ENCODE measurements around the gene THADA.

Gene THADA

DNA sequence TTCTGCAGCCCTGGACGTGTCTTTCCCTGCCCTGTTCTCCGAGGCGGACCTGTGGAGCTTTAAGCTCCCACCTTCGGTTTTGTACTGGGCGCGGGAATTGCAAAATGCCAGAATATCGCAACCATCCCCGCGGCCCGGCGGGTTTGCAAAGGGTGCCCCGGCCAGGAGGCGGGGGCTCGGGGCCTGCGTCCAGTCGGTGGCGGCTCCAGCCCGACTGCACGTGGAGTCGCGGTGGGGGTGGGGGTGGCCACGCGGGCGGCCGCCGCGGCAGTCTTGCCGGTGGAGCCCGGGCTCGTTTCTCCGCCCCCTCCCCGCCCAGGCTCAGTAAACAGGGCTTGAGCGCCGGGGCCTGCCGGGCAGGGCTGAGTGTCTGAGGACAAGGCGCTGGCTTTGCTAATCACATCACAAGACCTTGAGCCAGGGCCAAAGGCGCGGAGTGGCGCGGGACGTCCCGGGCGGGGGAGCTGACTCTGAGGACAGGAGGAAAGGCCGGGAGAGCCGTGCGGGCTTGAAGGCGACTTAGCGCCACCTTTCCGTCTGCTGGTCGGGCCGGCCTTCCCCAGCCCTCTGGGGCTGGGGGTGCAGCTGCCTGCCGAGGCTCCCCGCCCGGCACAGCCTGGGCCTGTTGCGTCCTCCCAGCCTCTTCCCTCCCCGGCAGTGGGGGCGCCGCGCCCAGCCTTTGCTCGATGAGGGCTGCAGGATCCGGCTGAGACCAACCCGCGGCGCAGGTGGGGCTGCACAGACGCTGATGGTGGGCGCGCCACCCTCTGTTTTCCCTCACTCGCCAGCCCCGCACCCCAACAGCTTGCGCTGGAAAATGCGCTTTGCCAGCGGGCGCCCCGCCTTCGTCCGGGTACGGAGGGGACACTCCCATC is 368.6 kb downstream of the THADA start:
- peak; percentile 45 to 95 (median 86) for DNase-seq

DNA sequence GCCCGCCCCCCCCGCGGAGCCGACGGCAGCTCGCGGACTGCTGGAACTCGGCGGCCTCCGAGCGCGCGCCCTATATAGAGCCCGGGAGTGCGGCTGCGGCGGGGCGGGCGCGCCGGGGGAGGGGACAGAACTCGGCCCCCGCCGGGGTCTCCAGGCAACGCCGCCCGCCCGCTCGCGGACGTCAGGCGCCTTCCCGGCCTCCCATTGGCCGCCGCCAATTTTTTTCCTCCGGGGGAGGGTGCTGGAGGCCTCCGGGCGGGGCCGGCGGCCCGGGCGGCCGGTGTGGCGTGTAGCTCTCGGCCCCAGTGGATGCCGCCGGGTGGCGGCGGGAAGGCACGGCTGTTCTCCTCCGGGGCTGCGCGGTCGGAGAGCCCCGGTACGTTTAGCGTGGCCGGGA is 369.3 kb downstream of the THADA start, which contains the start of gene ZFP36L2:
TSS of gene ZFP36L2 (minus strand) at position 49 of the 397 bp plus-strand sequence. CDS start 291 bp downstream, outside the sequence.
- peak; percentile 41 to 98 (median 92) for DNase-seq

DNA sequence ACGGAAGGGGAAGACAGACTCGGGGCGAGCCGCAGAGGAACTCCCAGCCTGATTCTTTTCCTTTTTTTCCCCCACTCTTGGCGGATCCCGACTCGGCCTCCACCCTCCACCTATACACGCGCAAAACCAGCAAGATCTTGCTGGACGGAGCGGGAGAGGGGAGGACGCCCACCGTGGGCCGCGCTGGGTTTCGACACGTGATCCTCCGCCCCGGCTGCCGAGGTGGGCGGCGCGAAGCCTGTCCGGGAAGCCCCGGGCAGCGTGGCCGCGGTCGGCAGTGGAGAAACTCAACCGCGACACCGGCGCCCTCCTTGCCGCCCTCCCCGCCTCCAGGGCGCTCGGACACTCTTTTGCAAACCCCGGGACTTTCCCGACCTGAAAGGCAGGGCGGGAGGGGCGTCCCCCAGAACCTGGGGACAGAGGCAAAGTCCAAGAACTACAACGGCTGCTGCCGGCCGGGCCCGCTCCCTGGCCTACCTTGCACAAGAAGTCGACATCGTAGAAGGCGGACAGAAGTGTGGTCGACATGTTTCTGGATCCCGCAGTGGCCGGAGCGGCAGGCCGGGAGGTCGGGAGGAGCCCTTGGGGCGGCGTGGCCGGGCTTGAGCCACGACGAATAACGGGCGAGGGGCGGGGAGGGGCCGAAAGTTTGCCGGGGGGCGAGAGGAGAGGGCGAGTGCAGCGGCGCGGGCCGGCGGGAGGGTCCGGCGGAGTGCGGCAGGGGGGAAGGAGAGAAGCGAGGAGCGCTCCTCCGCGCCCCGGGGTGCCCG is 369.9 kb downstream of the THADA start:
- peak in 26 of 56 donors; percentile 23 to 80 (median 58) for DNase-seq

DNA sequence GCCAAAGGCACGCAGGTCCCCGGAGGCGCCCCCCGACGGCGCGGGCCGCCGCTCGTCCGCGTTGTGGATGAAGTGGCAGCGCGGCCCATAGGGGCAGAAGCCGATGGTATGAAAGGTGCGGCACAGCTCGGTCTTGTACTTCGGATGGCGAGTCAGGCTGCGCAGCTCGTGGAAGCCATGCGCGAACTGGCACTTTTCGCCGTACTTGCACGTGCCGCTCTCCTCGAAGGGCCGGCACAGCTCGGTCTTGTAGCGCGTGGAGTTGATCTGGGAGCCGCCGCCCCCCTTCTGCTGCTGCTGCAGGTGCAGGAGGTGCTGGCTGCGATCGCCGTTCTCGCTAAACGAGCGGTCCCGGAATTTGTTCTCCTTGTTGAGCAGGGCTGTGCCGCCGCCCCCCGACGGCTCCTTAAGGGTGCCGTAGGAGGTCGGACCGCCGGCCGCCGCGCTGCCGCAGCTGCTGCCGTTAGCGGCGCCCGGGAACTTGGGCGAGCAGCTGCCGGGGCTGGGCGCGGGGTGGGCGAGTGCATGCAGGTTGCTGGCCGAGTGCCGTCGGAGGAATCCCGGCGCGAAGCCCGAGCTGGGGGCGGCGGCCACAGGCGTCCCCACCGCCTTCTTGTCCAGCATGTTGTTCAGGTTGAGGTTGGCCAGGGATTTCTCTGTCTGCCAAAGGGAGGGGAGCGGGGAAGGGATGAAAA is 370.6 kb downstream of the THADA start:
- DNase-seq, result peak in 20 of 56 donors; percentile 21 to 68 (median 50)

DNA sequence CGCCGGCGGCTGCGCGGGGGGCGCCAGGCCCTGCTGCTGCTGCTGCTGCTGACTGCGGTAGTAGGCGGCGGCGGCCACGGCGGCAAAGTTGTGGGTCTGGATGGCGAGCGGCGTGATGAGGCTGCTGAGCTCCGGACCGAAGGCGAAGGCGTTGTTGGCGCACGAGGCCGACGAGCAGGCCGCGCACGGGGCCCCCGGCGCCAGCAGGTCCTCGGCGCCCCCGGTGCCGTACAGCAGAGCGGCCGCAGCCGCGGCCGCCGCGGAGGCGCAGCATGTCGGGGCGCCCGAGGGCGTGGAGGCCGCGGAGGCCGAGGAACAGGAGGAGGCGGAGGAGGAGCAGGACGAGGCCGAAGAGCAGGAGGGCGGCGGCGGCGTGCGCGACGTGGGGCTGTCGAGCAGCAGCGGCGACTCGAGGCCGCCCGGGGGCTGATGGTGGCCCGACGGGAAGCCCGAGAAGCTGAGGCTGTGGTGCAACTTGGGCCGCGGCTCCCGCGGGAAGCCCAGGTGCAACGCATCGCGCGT is 371.2 kb downstream of the THADA start:
- DNase-seq, result peak in 4 of 56 donors; percentile 38 to 54 (median 42)

DNA sequence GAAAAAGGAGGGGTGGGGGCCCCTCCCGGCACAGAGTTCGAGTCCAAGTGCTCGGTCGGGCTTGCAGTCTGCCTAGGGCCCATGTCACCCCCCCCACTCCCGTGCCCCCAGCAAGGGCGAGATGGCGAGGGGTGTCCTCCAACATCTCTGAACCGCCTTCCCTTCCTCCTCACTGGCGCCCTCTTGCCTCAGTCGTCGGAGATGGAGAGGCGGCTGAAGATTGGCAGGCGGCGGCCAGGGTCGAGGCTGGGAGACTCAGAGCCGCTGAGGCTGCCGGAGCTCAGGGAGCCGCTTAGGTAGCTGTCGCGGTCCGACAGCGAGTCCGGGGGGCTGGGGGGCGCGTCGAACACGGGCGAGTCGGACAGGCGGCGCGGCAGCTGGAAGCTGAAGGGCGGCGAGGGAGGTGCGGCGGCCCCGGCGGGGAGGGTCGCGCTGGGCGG is 371.7 kb downstream of the THADA start:
- DNase-seq, result peak in 41 of 56 donors; percentile 9 to 66 (median 41)

DNA sequence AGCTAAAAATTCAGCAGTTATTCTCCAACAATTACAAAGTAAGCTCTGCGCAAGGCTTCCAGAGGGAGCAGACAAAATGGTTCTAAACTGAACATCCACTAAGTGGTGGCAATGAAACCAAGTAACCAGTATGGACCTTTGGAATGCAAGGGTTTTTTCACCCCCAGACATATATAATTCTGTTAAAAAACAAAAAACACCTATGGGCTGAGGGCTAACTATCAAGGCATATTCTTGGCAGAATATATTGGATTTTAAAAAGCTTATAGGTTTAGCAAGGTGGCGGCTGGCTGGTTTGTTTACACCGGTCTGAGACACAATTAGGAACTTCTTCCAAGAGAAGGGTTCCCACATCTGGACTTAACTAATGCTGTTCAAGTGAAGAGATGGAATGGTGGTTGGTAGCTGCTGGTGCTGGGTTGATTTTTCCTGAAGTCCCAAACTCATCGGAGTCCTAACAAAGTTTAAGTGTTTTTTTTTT is 372.3 kb downstream of the THADA start:
- DNase-seq, result no peak

DNA sequence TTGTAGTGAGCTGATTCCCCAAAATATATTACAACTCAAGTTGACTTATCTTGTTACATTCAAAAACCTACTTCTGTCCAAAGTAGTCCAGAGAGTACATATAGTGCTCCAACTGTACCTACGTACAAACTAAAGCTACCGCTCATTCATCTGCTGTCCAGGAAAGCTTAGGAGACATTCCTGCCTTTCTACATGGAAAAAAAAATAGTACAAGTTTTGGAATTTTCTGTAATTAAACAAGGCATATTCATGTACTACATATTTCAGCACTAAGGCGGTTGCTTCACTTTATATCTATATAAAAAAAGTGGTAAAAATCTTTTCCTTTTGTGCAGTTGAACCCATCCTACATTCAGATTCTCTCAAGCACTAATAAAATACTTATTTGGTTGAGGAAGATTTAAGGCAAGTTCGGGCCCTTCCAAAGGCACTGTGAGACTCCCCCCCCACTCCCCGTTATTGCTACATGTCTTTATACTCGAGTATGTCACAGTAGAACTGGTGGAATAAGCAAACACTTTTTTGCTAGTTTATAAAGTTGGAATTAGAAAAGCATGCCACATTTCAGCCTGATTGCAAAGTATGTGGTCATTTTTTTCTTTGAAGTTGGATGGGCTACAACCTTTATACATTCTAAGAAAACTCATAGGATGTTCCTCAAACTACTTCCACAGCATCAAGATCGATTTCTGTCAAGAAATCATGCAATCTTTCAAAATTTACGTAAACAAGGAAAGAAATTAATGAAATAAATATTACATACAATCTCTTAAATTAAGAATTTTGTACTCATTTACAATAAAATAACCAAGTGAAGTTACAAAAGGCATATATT is 373.1 kb downstream of the THADA start:
- DNase-seq, result no peak

DNA sequence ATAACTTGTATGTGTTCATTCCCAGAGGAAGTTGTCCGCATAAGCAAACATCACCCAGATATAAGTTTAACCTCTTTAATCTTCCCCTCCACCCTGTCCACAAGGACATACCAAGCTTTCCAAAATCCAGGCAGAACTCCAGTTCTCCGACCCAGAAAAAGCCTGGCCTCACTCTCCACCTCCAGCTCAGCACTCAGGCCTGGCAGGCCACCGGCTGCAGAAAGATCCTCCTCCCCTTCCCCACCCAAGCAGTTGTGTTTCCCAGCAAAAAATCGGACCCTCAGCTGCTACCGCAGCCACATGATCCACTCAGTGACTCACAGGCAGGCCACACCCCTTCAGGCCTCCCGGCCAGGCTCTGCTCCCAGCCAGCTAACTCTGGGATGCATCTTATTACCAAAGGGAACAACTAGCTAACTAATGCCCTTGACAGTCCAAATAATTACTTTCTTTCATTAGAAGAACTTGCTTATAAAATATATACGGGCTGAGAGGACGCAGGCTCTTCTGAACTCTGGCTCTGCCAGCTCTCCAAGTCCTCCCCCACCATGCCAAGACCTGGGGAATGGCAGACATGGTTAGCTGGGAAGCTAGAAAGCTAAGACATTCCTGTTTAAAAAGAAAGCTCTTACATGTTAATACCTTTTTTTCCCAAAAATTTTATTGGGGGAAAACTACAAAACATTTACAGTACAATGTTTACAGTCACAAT is 373.9 kb downstream of the THADA start:
- DNase-seq, result peak in 55 of 56 donors; percentile 33 to 93 (median 84)

DNA sequence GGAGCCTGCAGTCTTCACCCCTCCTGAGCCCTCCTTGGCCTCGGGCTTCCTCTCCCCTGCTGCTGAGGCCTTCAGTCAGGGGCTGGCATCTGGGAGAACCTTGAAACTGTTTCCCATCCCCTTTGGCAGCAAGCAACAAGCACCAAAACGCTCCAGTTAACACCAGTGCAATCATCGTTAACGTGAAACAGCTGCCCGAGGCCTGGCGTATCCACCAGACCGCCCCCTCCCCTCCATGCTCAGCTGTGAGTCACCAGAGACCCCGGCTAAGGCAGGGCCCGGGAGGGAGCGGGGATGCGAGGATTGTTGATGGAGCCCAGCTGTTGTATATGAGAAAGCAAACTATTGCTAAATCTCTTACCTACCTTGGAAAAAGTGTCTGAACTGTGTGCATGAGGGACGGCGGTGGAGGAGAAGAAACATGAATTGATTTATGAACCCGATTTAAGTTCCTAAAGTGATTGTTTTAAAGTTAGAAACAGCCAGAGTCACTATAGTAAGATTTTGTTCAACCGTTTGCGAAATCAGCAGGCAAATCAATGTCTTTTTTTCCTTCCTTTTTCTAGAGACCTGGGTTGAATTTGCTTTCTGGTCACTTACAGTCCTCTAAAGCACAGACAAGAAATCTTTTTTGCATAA is 374.6 kb downstream of the THADA start:
- peak in 14 of 56 donors; percentile 11 to 41 (median 18) for DNase-seq

DNA sequence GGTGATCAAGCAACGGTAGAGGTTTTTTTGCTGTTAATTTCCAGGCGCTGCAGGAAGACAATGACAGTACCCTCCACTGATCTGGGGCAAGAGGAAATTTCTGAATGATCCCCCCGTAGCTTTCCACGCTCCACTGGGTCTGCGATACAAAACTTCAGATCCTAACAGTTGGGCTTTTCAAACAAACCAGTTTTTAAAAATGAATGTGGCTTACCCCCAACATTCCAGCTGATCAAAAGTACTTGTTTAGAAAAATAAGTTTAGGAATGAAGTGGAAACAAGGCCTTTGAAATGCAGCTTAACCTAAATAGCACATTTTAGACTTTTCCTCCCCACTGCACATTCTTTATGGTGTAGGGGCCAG is 375.1 kb downstream of the THADA start:
- DNase-seq, result peak in 1 of 56 donors; percentile 21

DNA sequence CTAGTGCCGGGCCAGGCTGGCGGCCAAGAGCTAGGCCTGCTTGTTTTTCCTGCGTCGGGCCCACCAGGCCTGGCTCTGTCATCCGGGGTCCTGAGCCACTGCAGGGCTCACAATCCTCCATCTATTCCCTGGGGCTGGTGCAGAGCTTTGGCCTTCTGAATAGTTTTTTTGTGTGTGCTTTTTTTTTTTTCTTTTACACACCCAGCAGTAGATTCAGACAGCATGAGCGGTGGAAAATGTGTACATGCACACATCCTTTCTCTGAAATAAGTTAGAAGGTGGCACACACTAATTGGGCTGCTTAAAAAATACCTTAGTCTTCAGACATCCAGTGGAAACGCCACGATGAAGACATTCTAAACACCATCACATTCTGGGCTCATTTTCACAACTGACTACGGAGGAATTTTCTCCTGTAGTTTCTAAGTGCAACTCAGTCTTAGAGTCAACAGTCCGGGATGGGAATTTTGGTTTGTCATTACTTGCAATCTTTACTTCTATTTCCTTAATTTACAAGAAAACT is 375.5 kb downstream of the THADA start:
- peak in 1 of 56 donors; percentile 82 for DNase-seq

DNA sequence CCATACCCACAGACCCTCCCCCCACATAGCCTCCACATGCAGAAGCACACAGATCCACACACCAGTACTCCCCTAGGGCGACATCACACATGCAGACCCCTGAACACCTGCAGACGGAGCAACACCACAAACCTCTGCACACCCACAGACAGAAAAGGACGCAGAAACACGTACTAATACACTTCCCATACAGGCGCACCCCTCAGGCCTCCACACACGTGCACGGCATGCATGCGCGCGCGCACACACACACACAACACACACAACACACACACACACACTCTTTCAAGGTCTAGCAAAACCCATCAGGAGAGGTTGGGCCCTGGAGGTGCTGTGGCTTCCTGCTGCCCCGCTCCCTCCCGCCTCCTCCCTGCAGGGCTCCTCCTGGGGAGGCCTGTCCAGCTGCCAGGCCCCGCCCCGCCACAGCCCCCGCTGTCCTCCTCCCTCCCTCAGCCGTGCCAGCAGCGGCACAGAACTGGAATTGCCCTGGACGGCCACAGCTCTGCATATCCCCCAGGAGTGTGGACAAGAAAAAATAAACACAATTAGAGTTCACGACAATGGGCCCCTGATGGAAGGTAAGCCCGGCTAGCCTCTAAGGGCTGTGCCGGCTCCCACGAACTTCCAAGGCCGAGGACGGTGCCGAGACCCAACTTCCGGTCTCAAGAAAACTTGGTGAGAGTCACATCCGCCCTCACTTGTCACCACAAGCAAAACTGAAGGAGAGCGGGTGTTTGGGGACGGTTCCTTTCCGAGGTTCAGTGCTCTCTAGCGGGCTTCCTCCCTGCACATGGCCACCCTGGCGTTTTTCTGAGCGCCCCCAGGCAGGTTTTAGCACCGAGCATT is 376.2 kb downstream of the THADA start:
- DNase-seq, result peak; percentile 29 to 87 (median 74)

DNA sequence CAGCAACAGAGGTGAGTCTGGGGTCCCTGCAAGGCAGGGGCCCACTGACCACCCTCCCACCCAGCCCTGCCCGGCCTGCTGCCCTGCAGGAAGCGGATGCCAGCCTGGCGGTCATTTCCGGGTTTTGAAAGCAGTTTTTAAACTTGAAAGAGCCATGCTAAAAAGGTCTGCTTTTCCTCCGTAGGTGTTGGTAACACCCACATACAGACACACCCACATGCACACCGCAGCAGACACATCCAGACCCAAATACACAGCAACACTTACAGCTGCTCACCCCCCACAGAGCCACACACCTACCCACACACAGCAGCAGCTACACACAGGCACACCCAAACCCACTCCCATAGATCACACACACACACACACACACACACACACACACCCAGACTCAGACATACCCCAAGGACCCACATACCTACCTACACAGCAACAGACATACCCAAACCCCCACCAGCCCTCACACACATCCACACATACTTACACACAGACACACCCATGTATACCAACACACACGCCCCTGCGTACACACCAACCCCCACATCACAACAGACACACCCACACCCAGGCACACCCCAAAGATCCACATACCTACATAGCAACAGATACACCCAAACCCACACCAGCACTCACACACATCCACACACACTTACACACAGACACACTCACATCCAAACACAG is 377.0 kb downstream of the THADA start:
- peak in 8 of 56 donors; percentile 14 to 56 (median 29) for DNase-seq

DNA sequence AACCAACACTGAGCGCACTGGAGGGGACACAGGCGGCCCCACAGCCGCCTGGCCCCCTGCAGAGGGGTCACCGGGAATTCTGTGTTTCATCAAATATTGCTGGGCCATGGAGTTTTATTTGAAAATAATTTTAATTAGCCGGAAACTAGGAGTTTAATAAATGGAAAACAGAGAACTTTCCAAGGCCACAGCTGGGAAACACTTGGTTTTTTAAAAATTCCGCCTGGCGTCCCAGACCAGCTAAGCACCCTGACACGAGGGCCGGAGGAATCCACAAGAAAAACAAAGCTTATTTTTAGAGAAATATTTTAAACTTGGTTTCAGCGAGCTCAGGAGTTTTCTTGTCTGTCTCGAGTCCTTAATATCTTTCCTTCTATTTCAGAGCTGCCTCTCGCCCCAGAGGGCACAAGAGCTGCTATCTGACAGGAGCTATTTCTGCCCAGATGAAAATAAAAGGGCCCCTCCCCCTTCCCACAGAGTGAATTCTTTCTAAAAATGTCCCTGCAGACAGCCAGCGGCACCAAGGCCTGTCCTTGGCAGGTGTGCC is 377.6 kb downstream of the THADA start:
- DNase-seq, result peak in 5 of 56 donors; percentile 13 to 43 (median 30)
